WTC11 (cell line): ENCODE results near the gene TMEM40. TPM values are rescaled to one million over a fixed set of nuclear protein-coding genes. Genes with fewer than 3 reads are reported as not detected.

Source experiments
- ATAC-seq: fragments of 200-7000 bp; cut with Tn5 transposase; 2 replicates; pipeline ENCODE4 v1.10.0; 2021; ENCODE audit warnings: mild to moderate bottlenecking, moderate library complexity
- CTCF ChIA-PET: fragments of 300-600 bp; sonication (Branson Sonifier 250); formaldehyde crosslinking; loops from one replicate; lab custom pipeline; 2021; ENCODE audit warnings: antibody characterized with exemption; lab: Charles Lee
- POLR2A ChIA-PET: fragments of 350-600 bp; sonication (Branson Sonifier 250); formaldehyde crosslinking; loops from one replicate; lab custom pipeline; 2021; ENCODE audit warnings: antibody characterized with exemption; lab: Charles Lee
- DNase-seq: peaks from one replicate; pipeline ENCODE4 v3.0.0; 2021; ENCODE audit warnings: low spot score
- H3K27ac Mint-ChIP-seq: 2 replicates; pipeline ENCODE4 v1.8.0; 2021; ENCODE audit warnings: mixed read lengths
- H3K27me3 Mint-ChIP-seq: 2 replicates; pipeline ENCODE4 v1.8.0; 2021; ENCODE audit warnings: low read depth, mild to moderate bottlenecking, moderate library complexity, mixed read lengths
- H3K36me3 Mint-ChIP-seq: 2 replicates; pipeline ENCODE4 v1.8.0; 2021; ENCODE audit warnings: mixed read lengths
- H3K4me1 Mint-ChIP-seq: 2 replicates; pipeline ENCODE4 v1.8.0; 2022; ENCODE audit warnings: mixed read lengths
- H3K4me3 Mint-ChIP-seq: 2 replicates; pipeline ENCODE4 v1.8.0; 2021; ENCODE audit warnings: mild to moderate bottlenecking, moderate library complexity, mixed read lengths
- H3K9me3 Mint-ChIP-seq: 2 replicates; pipeline ENCODE4 v1.8.0; 2021; ENCODE audit warnings: mixed read lengths
- ATF1 ChIP-seq: sonication (generic); formaldehyde crosslinking; IDR thresholded peaks from 2 replicates; pipeline ENCODE4 v1.8.1; 2023; ENCODE audit warnings: mild to moderate bottlenecking, moderate library complexity, missing genetic modification reagents
- CREM ChIP-seq: sonication (generic); formaldehyde crosslinking; IDR thresholded peaks from 2 replicates; pipeline ENCODE4 v1.8.1; 2022; ENCODE audit warnings: mild to moderate bottlenecking, missing genetic modification reagents, moderate library complexity
- ELF4 ChIP-seq: sonication (generic); formaldehyde crosslinking; IDR thresholded peaks from 2 replicates; pipeline ENCODE4 v1.8.1; 2022; ENCODE audit warnings: low read depth, mild to moderate bottlenecking, moderate library complexity, missing genetic modification reagents
- ESRRA ChIP-seq: sonication (generic); formaldehyde crosslinking; IDR thresholded peaks from 2 replicates; pipeline ENCODE4 v1.8.1; 2022; ENCODE audit warnings: mild to moderate bottlenecking, missing genetic modification reagents, borderline replicate concordance
- GTF2I ChIP-seq: fragments of 250-450 bp; sonication (Bioruptor Pico); conservative IDR thresholded peaks from 2 replicates; pipeline ENCODE4 v1.4.0; 2021; ENCODE audit warnings: mild to moderate bottlenecking
- NFE2L1 ChIP-seq: sonication (generic); formaldehyde crosslinking; IDR thresholded peaks from 2 replicates; pipeline ENCODE4 v1.8.1; 2023; ENCODE audit warnings: missing genetic modification reagents
- OVOL2 ChIP-seq: fragments of 250-450 bp; sonication (Bioruptor Pico); IDR thresholded peaks from 2 replicates; pipeline ENCODE4 v1.9.0; 2021; ENCODE audit warnings: mild to moderate bottlenecking, borderline replicate concordance
- ZNF138 ChIP-seq: sonication (generic); formaldehyde crosslinking; conservative IDR thresholded peaks from 2 replicates; pipeline ENCODE4 v1.8.1; 2022; ENCODE audit warnings: mild to moderate bottlenecking, moderate library complexity, missing genetic modification reagents
- ZNF219 ChIP-seq: sonication (generic); formaldehyde crosslinking; IDR thresholded peaks from 2 replicates; pipeline ENCODE4 v1.8.0; 2023; ENCODE audit warnings: missing genetic modification reagents, mild to moderate bottlenecking, borderline replicate concordance
- total RNA-seq: library from RNA; stranded (reverse); gene quantifications from 3 replicates; pipeline ENCODE4 v1.2.3, GENCODE V29; 2021
- TF ChIP-seq, protein P1 (sequence below): sonication (generic); formaldehyde crosslinking; IDR thresholded peaks from 2 replicates; pipeline ENCODE4 v1.8.0; 2022; ENCODE audit warnings: missing genetic modification reagents
- TF ChIP-seq, protein P2 (sequence below): sonication (generic); formaldehyde crosslinking; IDR thresholded peaks from 2 replicates; pipeline ENCODE4 v1.8.0; 2022; ENCODE audit warnings: mild to moderate bottlenecking, missing genetic modification reagents
- TF ChIP-seq, protein P3 (sequence below): sonication (generic); formaldehyde crosslinking; IDR thresholded peaks from 2 replicates; pipeline ENCODE4 v1.8.1; 2023; ENCODE audit warnings: mild to moderate bottlenecking, missing genetic modification reagents, borderline replicate concordance
- TF ChIP-seq, protein P4 (sequence below): sonication (generic); formaldehyde crosslinking; IDR thresholded peaks from 2 replicates; pipeline ENCODE4 v1.8.1; 2022; ENCODE audit warnings: low read depth, missing genetic modification reagents, borderline replicate concordance
- TF ChIP-seq, protein P5 (sequence below): sonication (generic); formaldehyde crosslinking; IDR thresholded peaks from 2 replicates; pipeline ENCODE4 v1.8.1; 2022; ENCODE audit warnings: mild to moderate bottlenecking, missing genetic modification reagents, moderate library complexity, borderline replicate concordance
- TF ChIP-seq, protein P6 (sequence below): sonication (generic); formaldehyde crosslinking; IDR thresholded peaks from 2 replicates; pipeline ENCODE4 v1.8.0; 2023; ENCODE audit warnings: missing genetic modification reagents

Gene TMEM40
- total RNA-seq, 1 experiment from 2014 or later, result 0.17 TPM

DNA sequence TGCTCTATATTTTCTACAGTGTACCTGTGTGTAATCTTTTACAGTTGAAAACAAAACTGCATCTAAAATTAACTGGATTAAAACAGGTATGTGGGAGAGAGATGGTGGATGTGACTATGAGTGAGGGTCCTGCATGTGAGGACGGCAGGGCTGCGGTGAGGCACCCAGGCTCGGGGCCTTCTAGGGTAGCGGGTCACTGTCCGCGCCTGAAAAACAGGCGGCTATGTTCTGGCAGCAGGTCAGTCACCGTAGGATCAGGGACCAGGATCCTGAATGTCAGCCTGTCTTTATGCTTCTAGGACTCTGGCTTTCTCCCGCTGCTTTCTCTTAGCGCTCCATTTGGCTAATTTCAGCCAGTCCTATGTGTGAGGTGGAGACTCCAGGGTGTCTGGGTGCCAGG lies 12.6 kb downstream of the TMEM40 start:
- Mint-ChIP-seq H3K36me3 (no peaks in the 10 kb centered on the region), H3K27me3 (no peaks in the 10 kb centered on the region; the same call in 1 of the 2 replicates), H3K4me1 (peaks cover 2% of the 10 kb centered on the region; the same call in 1 of the 2 replicates), H3K9me3 (no peaks in the 10 kb centered on the region), H3K4me3 (no peak overlapping the region), H3K27ac (no peak overlapping the region)
- ATAC-seq, result no peak; the same call in 1 of the 2 replicates
- ChIA-PET POLR2A (interaction anchor here (0.5 kb wide), 1 partner anchor 1017 kb away, joined by 3 read pairs; no protein-coding TSS in a partner anchor), CTCF (interaction anchor here (1.0 kb wide), 1 partner anchor 64 kb away, joined by 3 read pairs; no protein-coding TSS in a partner anchor)
- DNase-seq, result no peak
- TF ChIP-seq GTF2I (CRISPR knock-in tag), result no peak
- TF ChIP-seq CREM (CRISPR knock-in tag), result no peak
- no peak for TF ChIP-seq ESRRA (CRISPR knock-in tag)
- TF ChIP-seq NFE2L1 (CRISPR knock-in tag), result no peak
- no peak for TF ChIP-seq ELF4
- no peak for TF ChIP-seq ZNF219 (CRISPR knock-in tag)
- TF ChIP-seq, protein P1, sequence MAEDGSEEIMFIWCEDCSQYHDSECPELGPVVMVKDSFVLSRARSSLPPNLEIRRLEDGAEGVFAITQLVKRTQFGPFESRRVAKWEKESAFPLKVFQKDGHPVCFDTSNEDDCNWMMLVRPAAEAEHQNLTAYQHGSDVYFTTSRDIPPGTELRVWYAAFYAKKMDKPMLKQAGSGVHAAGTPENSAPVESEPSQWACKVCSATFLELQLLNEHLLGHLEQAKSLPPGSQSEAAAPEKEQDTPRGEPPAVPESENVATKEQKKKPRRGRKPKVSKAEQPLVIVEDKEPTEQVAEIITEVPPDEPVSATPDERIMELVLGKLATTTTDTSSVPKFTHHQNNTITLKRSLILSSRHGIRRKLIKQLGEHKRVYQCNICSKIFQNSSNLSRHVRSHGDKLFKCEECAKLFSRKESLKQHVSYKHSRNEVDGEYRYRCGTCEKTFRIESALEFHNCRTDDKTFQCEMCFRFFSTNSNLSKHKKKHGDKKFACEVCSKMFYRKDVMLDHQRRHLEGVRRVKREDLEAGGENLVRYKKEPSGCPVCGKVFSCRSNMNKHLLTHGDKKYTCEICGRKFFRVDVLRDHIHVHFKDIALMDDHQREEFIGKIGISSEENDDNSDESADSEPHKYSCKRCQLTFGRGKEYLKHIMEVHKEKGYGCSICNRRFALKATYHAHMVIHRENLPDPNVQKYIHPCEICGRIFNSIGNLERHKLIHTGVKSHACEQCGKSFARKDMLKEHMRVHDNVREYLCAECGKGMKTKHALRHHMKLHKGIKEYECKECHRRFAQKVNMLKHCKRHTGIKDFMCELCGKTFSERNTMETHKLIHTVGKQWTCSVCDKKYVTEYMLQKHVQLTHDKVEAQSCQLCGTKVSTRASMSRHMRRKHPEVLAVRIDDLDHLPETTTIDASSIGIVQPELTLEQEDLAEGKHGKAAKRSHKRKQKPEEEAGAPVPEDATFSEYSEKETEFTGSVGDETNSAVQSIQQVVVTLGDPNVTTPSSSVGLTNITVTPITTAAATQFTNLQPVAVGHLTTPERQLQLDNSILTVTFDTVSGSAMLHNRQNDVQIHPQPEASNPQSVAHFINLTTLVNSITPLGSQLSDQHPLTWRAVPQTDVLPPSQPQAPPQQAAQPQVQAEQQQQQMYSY (CRISPR knock-in tag), result no peak
- TF ChIP-seq, protein P2, sequence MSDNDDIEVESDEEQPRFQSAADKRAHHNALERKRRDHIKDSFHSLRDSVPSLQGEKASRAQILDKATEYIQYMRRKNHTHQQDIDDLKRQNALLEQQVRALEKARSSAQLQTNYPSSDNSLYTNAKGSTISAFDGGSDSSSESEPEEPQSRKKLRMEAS (CRISPR knock-in tag), result no peak
- TF ChIP-seq, protein P3, sequence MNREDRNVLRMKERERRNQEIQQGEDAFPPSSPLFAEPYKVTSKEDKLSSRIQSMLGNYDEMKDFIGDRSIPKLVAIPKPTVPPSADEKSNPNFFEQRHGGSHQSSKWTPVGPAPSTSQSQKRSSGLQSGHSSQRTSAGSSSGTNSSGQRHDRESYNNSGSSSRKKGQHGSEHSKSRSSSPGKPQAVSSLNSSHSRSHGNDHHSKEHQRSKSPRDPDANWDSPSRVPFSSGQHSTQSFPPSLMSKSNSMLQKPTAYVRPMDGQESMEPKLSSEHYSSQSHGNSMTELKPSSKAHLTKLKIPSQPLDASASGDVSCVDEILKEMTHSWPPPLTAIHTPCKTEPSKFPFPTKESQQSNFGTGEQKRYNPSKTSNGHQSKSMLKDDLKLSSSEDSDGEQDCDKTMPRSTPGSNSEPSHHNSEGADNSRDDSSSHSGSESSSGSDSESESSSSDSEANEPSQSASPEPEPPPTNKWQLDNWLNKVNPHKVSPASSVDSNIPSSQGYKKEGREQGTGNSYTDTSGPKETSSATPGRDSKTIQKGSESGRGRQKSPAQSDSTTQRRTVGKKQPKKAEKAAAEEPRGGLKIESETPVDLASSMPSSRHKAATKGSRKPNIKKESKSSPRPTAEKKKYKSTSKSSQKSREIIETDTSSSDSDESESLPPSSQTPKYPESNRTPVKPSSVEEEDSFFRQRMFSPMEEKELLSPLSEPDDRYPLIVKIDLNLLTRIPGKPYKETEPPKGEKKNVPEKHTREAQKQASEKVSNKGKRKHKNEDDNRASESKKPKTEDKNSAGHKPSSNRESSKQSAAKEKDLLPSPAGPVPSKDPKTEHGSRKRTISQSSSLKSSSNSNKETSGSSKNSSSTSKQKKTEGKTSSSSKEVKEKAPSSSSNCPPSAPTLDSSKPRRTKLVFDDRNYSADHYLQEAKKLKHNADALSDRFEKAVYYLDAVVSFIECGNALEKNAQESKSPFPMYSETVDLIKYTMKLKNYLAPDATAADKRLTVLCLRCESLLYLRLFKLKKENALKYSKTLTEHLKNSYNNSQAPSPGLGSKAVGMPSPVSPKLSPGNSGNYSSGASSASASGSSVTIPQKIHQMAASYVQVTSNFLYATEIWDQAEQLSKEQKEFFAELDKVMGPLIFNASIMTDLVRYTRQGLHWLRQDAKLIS (CRISPR knock-in tag), result no peak
- TF ChIP-seq, protein P4, sequence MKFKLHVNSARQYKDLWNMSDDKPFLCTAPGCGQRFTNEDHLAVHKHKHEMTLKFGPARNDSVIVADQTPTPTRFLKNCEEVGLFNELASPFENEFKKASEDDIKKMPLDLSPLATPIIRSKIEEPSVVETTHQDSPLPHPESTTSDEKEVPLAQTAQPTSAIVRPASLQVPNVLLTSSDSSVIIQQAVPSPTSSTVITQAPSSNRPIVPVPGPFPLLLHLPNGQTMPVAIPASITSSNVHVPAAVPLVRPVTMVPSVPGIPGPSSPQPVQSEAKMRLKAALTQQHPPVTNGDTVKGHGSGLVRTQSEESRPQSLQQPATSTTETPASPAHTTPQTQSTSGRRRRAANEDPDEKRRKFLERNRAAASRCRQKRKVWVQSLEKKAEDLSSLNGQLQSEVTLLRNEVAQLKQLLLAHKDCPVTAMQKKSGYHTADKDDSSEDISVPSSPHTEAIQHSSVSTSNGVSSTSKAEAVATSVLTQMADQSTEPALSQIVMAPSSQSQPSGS (CRISPR knock-in tag), result no peak
- TF ChIP-seq, protein P5, sequence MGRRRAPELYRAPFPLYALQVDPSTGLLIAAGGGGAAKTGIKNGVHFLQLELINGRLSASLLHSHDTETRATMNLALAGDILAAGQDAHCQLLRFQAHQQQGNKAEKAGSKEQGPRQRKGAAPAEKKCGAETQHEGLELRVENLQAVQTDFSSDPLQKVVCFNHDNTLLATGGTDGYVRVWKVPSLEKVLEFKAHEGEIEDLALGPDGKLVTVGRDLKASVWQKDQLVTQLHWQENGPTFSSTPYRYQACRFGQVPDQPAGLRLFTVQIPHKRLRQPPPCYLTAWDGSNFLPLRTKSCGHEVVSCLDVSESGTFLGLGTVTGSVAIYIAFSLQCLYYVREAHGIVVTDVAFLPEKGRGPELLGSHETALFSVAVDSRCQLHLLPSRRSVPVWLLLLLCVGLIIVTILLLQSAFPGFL, result no peak
- no peak for TF ChIP-seq OVOL2 (CRISPR knock-in tag)
- TF ChIP-seq ZNF138 (CRISPR knock-in tag), result no peak
- TF ChIP-seq, protein P6, sequence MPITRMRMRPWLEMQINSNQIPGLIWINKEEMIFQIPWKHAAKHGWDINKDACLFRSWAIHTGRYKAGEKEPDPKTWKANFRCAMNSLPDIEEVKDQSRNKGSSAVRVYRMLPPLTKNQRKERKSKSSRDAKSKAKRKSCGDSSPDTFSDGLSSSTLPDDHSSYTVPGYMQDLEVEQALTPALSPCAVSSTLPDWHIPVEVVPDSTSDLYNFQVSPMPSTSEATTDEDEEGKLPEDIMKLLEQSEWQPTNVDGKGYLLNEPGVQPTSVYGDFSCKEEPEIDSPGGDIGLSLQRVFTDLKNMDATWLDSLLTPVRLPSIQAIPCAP (CRISPR knock-in tag), result no peak
- TF ChIP-seq ATF1 (CRISPR knock-in tag), result no peak
